Upper lobe of left lung (tissue), 6 donors: ENCODE data around the gene PPP1CA. TPM values are rescaled to one million over a fixed set of nuclear protein-coding genes. Genes with fewer than 3 reads are reported as not detected.
A peak's percentile ranks its signal among the peaks of the same experiment; 100 is the strongest.

ENCODE experiments used
- ATAC-seq, 2 donors: fragments of 200-7000 bp; cut with Tn5 transposase; one replicate each; pipeline ENCODE4 v1.9.1; 2022; ENCODE audit warnings: mild to moderate bottlenecking in 2 of 2, moderate library complexity in 2 of 2; ENCODE audit not compliant: low FRiP score in 2 of 2
- DNase-seq, 2 donors: peaks; one replicate each; pipeline ENCODE4 v3.0.0-alpha.2; 2019 to 2020
- H3K27ac ChIP-seq, 4 donors: fragments of 200-600 bp; sonication (generic); one replicate each; pipeline ENCODE4 v1.5.1; 2016 to 2019
- H3K27me3 ChIP-seq, 4 donors: fragments of 200-600 bp; sonication (generic); one replicate each; pipeline ENCODE4 v1.5.1; 2017 to 2019
- H3K36me3 ChIP-seq, 4 donors: fragments of 200-600 bp; sonication (generic); one replicate each; pipeline ENCODE4 v1.5.1; 2016 to 2019
- H3K4me1 ChIP-seq, 4 donors: fragments of 200-600 bp; sonication (generic); one replicate each; pipeline ENCODE4 v1.5.1; 2018 to 2019
- H3K4me3 ChIP-seq, 4 donors: fragments of 200-600 bp; sonication (generic); one replicate each; pipeline ENCODE4 v1.5.1; 2017 to 2019; ENCODE audit warnings: mild to moderate bottlenecking in 2 of 4, moderate library complexity in 1 of 4
- H3K9me3 ChIP-seq, 4 donors: fragments of 200-600 bp; sonication (generic); one replicate each; pipeline ENCODE4 v1.5.1; 2018 to 2019
- EP300 ChIP-seq, 4 donors: sonication (generic); formaldehyde crosslinking; IDR thresholded peaks; one replicate each; pipeline ENCODE4 v1.5.1; 2017; ENCODE audit warnings: antibody characterized with exemption in 4 of 4, control low read depth in 2 of 4
- POLR2A ChIP-seq, 4 donors: fragments of 450-650 bp; IDR thresholded peaks; one replicate each; pipeline ENCODE4 v1.5.1; 2016 to 2017; ENCODE audit warnings: antibody characterized with exemption in 4 of 4, mild to moderate bottlenecking in 2 of 4
- POLR2AphosphoS5 ChIP-seq, 2 donors: sonication (generic); formaldehyde crosslinking; IDR thresholded peaks; one replicate each; pipeline ENCODE4 v1.5.1; 2017; ENCODE audit warnings: antibody characterized with exemption in 2 of 2
- WGBS, 2 donors: methylation state at CpG; one replicate each; pipeline ENCODE4 v1.1.5; 2017 to 2018; 5-methylcytosine and 5-hydroxymethylcytosine counted together
- total RNA-seq, 6 donors: library from RNA; depleted of rRNA in 4 of 6; stranded (reverse); fragments of >200 nt in 4 of 6; gene quantifications; one replicate each; pipeline versions ENCODE4 v1.1.0 to v1.2.1, GENCODE V29; 2016 to 2021
- TF ChIP-seq, protein P1 (sequence below), 6 experiments: fragments of 450-650 bp in 4 of 6; fragments of 200-600 bp in 2 of 6; sonication (generic) in 2 of 6; IDR thresholded peaks; one replicate each; pipeline ENCODE4 v1.5.1; 2016 to 2019; ENCODE audit warnings: antibody characterized with exemption in 6 of 6
- donor health status: DM: no; HTN: no; CAD: no; lungs with moderate emphysema.
- donor health status: DM: no; HTN: yes; CAD: no; lungs with severe emphysema.

PPP1CA gene
- total RNA-seq, 6 donors from 2014 or later: 83.8 to 191 (median 135) TPM

DNA sequence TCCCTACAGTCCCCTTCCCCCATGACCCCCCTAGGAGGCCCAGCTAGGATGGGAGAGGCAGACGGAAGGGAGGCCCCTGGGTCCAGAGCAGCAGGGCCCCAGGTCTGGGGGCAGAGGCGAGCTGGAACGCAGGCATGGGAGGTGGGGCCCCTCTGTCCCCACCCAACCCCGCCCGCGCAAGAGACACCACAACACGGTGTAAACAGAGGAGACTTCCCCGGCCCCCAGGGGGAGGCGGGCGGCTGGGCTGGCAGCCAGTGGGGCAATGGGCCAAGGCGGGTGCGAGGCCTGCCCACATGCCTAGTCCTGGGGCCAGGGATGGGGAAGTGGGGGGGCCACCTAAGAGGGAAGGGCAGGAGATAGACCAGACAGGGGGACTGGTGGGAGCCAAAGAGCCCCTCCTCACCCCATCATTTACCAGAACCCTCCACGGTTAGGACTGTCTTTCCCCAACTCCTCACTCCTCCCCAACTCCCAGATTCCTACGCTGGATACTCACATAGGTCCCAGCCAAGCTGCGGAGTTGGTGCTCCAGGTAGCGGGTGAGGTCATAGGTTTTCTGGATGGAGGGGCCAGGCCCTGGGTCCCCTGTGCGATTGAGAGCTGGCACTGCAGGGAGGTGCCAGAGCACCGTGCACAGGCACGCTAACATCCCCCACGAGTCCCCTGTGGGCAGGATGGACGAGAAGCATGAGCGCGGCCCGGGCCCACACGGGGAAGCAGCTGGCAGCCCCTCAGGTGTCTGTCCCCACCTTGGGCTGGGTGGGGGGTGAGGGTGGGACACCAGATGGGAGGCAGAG is 34.5 kb downstream of the PPP1CA start:
- ATAC-seq: peak in 1 of 2 donors; percentile 10
- no peaks in the 10 kb centered on the region for H3K9me3 ChIP-seq

GRCh38 chr11:67366546-67366945 is 35.1 kb downstream of the PPP1CA start:
- peaks cover 42 to 63% (median 50%) of the 10 kb centered on the region in 4 donors for H3K4me1 ChIP-seq
- WGBS, 2 donors: 43% methylated on average over 8 of the region's 8 CpGs
- H3K27ac ChIP-seq: peak overlapping the region; percentile 12 to 77 (median 54)

More for the DNA sequence above, 34.5 kb downstream of the PPP1CA start:
- Histone ChIP-seq H3K36me3 (peaks cover 0 to 13% (median 4%) of the 10 kb centered on the region in 4 donors), H3K4me3 (no peak overlapping the region), H3K27me3 (no peaks in the 10 kb centered on the region), H3K27ac (peak overlapping the region; percentile 12 to 77 (median 54)), H3K4me1 (peaks cover 48 to 69% (median 56%) of the 10 kb centered on the region in 4 donors)
- WGBS, 2 donors: 34 to 50% methylated on average over 5 to 25 of the region's 25 CpGs
- TF ChIP-seq POLR2AphosphoS5 (IDR thresholded peaks at IDR 0.05) (peak in 1 of 2 donors; percentile 33), EP300 (IDR thresholded peaks at IDR 0.05) (no peak)
- peak in 1 of 2 donors; percentile 88 for DNase-seq

DNA sequence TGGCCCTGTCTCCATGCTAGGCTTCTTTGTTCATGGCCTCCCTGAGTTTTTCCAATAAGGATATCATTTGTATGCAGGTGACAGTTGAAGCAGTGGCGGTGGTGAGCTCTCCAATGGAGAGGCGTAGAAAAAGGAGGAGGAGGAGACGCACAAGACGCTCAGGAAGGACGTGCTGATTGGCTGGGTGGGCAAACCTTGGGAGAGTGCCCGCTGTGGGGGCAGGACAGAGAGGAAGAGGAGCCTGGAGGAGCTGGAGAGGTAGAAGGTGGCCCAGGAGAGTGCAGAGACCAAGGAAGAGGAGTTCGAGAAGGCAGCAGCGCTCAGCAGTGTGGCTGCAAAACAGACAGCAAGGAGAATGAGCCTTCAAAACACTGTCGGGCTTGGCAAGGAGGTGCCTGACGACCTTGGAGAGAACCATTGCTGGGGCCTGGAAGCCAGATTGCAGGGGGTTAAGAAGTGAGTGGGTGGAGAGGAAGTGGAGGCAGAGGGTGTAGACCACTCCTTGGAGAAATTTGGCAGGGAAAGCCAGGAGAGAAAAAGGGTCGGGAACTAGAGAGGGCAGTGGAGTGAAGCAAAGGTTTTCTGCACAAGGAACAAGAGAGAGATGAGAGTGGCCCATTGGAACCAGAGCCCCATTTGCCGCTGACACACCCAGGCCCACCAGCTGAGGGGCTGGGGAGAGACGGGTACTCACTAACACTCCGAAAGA is 35.8 kb downstream of the PPP1CA start:
- no peak overlapping the region for H3K4me3 ChIP-seq
- no peak for ATAC-seq
- no peaks in the 10 kb centered on the region for H3K9me3 ChIP-seq
- 60 to 62% methylated on average over 14 of the region's 14 CpGs for WGBS, 2 donors
- peaks cover 0 to 13% (median 4%) of the 10 kb centered on the region in 4 donors for H3K36me3 ChIP-seq
- H3K27me3 ChIP-seq: no peaks in the 10 kb centered on the region
- peaks cover 35 to 57% (median 43%) of the 10 kb centered on the region in 4 donors for H3K4me1 ChIP-seq
- TF ChIP-seq POLR2AphosphoS5 (IDR thresholded peaks at IDR 0.05): no peak
- TF ChIP-seq, protein P1, sequence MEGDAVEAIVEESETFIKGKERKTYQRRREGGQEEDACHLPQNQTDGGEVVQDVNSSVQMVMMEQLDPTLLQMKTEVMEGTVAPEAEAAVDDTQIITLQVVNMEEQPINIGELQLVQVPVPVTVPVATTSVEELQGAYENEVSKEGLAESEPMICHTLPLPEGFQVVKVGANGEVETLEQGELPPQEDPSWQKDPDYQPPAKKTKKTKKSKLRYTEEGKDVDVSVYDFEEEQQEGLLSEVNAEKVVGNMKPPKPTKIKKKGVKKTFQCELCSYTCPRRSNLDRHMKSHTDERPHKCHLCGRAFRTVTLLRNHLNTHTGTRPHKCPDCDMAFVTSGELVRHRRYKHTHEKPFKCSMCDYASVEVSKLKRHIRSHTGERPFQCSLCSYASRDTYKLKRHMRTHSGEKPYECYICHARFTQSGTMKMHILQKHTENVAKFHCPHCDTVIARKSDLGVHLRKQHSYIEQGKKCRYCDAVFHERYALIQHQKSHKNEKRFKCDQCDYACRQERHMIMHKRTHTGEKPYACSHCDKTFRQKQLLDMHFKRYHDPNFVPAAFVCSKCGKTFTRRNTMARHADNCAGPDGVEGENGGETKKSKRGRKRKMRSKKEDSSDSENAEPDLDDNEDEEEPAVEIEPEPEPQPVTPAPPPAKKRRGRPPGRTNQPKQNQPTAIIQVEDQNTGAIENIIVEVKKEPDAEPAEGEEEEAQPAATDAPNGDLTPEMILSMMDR (IDR thresholded peaks at IDR 0.05): no peak
- no peak for TF ChIP-seq EP300 (IDR thresholded peaks at IDR 0.05)
- no peak for TF ChIP-seq POLR2A (IDR thresholded peaks at IDR 0.05)
- peak overlapping the region in 2 of 4 donors; percentile 77 for H3K27ac ChIP-seq
- no peak for DNase-seq

More at GRCh38 chr11:67366546-67366945, 35.1 kb downstream of the PPP1CA start:
- Histone ChIP-seq H3K27me3 (no peaks in the 10 kb centered on the region), H3K4me3 (no peak overlapping the region), H3K9me3 (no peaks in the 10 kb centered on the region), H3K36me3 (peaks cover 0 to 13% (median 4%) of the 10 kb centered on the region in 4 donors)
- DNase-seq: no peak
- TF ChIP-seq, protein P1 (IDR thresholded peaks at IDR 0.05): no peak
- TF ChIP-seq POLR2A (IDR thresholded peaks at IDR 0.05) (no peak), POLR2AphosphoS5 (IDR thresholded peaks at IDR 0.05) (no peak), EP300 (IDR thresholded peaks at IDR 0.05) (no peak)
- ATAC-seq: peak in 1 of 2 donors; percentile 39

GRCh38 chr11:67364783-67365722 is 36.6 kb downstream of the PPP1CA start:
- TF ChIP-seq EP300 (IDR thresholded peaks at IDR 0.05) (no peak), POLR2A (IDR thresholded peaks at IDR 0.05) (no peak), POLR2AphosphoS5 (IDR thresholded peaks at IDR 0.05) (no peak)
- TF ChIP-seq, protein P1 (IDR thresholded peaks at IDR 0.05): no peak
- Histone ChIP-seq H3K27me3 (no peaks in the 10 kb centered on the region), H3K9me3 (no peaks in the 10 kb centered on the region), H3K36me3 (peaks cover 0 to 13% (median 4%) of the 10 kb centered on the region in 4 donors), H3K4me1 (peaks cover 27 to 48% (median 36%) of the 10 kb centered on the region in 4 donors), H3K4me3 (no peak overlapping the region), H3K27ac (peak overlapping the region in 2 of 4 donors; percentile 77)
- no peak for ATAC-seq
- no peak for DNase-seq
- 85 to 89% methylated on average over 20 to 22 of the region's 24 CpGs for WGBS, 2 donors
